HG03457 (cell line): ENCODE data around the gene KCNF1.
"Not testable (repeated sequence)": the region's sequence is repeated elsewhere in the genome, so short reads cannot be mapped to it uniquely, and the experiment has no call there.

ENCODE experiments used
- ATAC-seq: cut with Tn5 transposase; IDR thresholded peaks from one replicate; pipeline ENCODE4 v1.9.1; 2021; ENCODE audit warnings: moderate number of reproducible peaks; ENCODE audit not compliant: unreplicated experiment

The KCNF1 gene

GRCh38 chr2:10935953-10936942 is 24.5 kb downstream of the KCNF1 start:
- no peak for ATAC-seq

DNA sequence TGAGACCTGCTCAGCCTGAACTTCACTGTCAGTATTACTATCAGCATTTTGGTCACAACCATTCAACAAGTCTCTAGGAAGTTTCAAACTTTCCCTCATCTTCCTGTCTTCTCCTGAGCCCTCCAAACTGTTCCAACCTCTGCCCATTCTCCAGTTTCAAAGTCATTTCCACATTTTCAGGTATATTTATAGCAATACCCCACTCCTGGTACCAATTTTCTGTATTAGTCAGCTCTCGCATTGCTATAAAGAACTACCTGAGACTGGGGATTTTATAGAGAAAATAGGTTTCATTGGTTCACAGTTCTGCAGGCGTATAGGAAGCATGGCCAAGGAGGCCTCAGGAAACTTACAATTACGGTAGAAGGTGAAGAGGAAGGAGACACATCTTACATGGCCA is 27.3 kb downstream of the KCNF1 start:
- ATAC-seq: no peak

- ATAC-seq: no peak
Measured at GRCh38 chr2:10940596-10940995, 28.9 kb downstream of the KCNF1 start.

- ATAC-seq: no peak
Measured at GRCh38 chr2:10941383-10941782, 29.6 kb downstream of the KCNF1 start.

GRCh38 chr2:10944799-10945198 is 33.1 kb downstream of the KCNF1 start:
- no peak for ATAC-seq

- no peak for ATAC-seq
Measured at GRCh38 chr2:10946394-10946793, 34.7 kb downstream of the KCNF1 start.

DNA sequence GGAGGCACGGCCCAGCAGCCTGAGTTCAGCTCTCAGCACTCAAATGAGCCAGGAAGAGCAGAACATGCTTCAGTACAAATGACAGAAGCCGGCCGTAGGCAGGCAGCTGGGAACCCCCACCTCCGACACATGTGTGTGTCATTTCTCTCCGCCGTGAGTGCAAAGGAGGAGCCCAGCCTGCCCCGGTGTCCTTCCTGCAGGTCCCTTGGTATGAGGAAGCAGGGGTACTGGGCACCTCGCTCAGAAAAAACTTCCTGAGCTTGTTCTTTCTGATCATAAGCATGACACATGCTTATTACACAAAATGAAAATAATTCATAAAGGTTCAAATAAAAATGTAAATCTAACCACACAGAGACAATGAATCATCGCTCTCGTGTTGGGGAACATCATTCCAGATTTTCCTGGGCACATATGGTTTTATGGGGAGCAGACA is 35.3 kb downstream of the KCNF1 start:
- ATAC-seq: no peak

DNA sequence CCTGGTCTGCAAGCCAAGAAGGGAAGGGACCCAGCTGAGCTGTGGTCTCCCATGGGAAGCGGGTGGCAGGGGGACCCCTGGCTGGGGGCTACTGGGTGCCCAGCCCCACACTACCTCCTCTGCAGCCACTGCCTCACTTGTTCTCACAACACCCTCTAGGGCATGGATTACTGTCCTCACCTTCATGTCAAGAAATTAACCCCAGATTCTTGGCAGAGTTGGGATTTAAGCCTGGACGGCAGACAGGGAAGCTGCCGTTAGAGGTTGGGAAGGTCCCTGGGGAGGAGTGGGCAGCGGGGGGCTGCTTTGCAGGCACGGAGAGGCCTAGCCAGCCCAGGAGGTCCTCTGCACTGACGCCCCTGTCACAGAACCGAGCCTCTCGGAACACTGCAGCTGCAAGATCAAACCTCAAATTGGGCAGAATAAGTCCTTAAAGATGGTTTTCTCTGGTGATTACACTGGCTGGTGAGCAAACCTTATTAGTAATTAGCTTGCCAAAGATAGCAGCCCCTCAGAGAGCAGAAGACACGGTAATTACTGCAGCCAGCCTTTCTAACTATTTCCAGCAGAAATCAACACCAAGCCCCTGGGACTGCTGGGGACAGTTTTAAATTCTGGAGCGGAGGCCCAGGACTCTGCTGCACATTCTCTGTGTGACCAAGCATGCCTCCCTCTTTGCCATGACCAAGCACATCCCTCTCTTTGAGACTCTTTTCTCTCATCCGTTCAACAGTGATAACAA is 35.9 kb downstream of the KCNF1 start:
- ATAC-seq: no peak

- ATAC-seq: no peak
Measured at GRCh38 chr2:10948188-10948564, 36.4 kb downstream of the KCNF1 start.

- no peak for ATAC-seq
Measured at GRCh38 chr2:10948606-10949230, 37.0 kb downstream of the KCNF1 start.

- no peak for ATAC-seq
Measured at GRCh38 chr2:10949835-10950234, 38.1 kb downstream of the KCNF1 start.

GRCh38 chr2:10951558-10952414 is 40.1 kb downstream of the KCNF1 start:
- no peak for ATAC-seq

GRCh38 chr2:10954416-10954815 is 42.7 kb downstream of the KCNF1 start:
- no peak for ATAC-seq

GRCh38 chr2:10954856-10955818 is 43.4 kb downstream of the KCNF1 start:
- no peak for ATAC-seq

- no peak for ATAC-seq
Measured at GRCh38 chr2:10956006-10956790, 44.5 kb downstream of the KCNF1 start.

DNA sequence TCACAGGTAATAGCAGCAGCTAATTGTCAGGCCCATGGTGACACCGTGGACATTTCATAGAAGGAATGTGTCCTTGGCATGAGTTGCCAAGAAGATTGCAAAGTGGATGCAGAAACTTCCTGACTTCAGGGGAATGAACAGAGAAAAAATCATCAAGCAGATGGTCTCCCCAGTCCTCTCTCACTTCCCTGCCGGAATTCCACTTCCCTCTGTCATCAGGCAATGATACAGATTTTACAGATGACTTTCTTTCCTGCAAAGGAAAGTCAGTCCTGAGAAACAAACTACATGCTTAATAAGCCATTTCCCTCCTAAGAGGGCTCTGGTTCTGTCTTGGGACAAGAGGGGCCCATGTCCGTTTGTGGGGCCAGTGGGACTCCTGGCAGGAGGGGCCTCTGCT is 45.7 kb downstream of the KCNF1 start:
- no peak for ATAC-seq

GRCh38 chr2:10958452-10958851 is 46.7 kb downstream of the KCNF1 start:
- not testable (repeated sequence) for ATAC-seq

DNA sequence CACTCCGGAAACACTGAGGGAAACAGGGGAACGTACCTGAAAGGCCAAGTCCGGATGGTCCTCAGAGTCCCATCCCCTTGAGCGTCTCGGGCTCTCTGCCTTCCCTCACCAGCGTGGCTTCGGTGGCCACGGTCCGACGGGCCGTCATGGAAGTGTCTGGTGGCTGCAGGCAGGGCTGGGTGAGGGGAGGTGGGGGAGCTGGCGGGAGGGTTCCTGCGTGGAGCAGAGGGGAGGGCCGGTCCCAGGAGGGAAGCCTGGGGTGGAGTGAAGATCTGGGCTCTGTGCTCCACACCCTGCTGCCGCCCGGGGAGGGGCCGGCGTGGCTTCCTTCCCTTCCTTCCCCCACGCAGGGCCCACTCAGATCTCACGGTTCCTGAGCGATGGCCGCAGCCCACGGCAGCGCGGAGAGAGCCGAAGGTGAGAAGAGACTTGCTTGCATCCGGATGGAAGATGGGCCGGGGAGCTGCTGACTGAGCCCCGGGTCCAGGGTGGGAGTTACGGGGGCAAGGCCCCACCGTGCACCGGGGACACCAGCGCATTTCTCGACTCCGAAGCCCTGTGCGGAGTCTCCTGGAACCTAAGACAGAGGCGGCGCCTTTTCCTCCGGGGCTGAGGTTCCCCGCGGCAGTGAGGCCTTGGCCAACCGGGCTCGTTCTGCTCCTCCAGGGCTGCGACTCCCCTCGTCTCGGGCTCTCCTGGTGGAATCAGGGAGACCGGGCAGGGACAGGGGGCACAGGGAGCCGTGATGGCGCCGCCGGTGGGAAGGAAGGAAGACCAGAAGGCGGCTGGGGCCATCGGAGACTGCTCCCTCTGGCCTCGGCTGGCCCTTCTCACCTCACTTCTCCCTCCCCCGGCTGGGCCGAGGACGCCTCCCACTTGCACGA is 49.1 kb downstream of the KCNF1 start:
- ATAC-seq: no peak
